Fibroblast of skin of left biceps (primary cell): ENCODE results near the gene MIB1.
"Not testable (repeated sequence)": the region's sequence is repeated elsewhere in the genome, so short reads cannot be mapped to it uniquely, and the experiment has no call there.

Experiments
- DNase-seq, 2 experiments: peaks; one replicate each; pipeline ENCODE4 v3.0.0-alpha.2; 2013; ENCODE audit warnings: low read depth in 2 of 2

Gene MIB1

GRCh38 chr18:21740538-21741311, at the start of gene MIB1:
Gene MIB1 (plus strand): TSS chr18:21740792. CDS start chr18:21741584, 792 bp downstream.
- DNase-seq, result peak; percentile 94 to 95

DNA sequence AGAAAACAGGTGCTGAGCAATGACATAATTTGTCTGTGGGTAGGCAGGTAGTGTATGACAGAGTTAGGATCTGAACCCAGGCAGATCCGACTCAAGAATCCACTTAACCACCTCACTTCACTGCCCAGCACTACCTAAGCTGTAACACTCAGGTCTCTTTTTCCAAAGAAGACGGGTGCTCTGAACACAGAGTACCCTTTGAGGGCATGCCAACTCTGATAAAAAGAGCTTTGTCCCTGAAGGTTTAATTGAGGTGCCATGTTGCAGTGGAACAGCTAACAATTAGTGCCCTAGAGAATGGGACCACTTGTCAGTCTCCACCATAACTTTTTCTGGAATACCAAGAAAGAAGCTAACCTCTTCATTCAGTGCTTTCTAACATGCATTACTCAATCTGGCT, 47.3 kb upstream of the MIB1 start:
- DNase-seq, result no peak

- no peak for DNase-seq
These were observed 40.0 kb upstream of the MIB1 start for GRCh38 chr18:21700528-21701075.

- no peak for DNase-seq
These were observed 39.0 kb upstream of the MIB1 start for GRCh38 chr18:21701621-21702020.

DNA sequence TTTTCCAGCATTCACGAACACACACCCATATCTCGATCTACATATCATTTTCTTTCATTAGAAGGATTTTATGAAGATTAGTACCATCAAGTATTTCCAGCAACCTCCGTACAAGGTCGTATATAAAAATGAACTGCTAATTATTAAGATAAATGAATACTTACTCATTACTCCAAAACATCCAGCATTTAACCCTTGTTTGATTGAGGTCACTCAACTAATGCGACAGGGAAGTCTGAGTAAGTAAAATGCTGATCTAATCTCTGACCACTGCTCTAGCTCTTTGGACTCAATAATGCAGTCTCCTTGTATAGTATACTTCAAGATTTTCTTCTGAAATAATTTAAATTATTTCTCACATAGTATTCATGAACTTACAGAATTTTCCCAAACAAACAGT, 38.0 kb upstream of the MIB1 start:
- no peak for DNase-seq

GRCh38 chr18:21703241-21703820, 37.3 kb upstream of the MIB1 start:
- DNase-seq, result no peak

GRCh38 chr18:21704603-21705364, 35.8 kb upstream of the MIB1 start, which contains the start of gene ABHD3:
Gene ABHD3 (minus strand): TSS chr18:21704774. CDS start chr18:21704665, 109 bp downstream.
- DNase-seq, result peak; percentile 49 to 63

GRCh38 chr18:21706386-21706865, 34.2 kb upstream of the MIB1 start:
- DNase-seq, result no peak

GRCh38 chr18:21707130-21707529, 33.5 kb upstream of the MIB1 start:
- DNase-seq, result not testable (repeated sequence)

DNA sequence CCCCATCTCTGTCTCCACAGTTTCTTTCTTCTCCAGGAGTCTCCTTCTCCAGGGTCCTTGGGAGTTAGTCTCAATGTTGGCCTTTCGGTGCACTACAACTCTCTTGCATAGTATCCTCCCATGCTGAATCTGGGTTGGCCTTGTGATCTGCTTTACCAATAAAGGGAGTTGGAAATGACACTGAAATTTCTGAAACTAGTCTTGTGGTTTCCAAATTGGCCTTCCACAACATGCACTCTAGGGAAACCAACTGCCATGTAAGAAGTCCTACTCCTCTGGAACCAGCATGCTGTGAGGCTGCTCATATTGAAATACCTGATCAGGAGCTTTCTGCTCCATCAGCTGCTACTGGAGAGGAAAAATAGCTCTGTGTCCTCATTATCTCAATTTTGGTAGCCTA, 26.1 kb upstream of the MIB1 start:
- DNase-seq, result no peak

GRCh38 chr18:21722687-21723086, 17.9 kb upstream of the MIB1 start:
- no peak for DNase-seq

- DNase-seq, result no peak
These were observed 15.4 kb upstream of the MIB1 start for GRCh38 chr18:21725201-21725600.

DNA sequence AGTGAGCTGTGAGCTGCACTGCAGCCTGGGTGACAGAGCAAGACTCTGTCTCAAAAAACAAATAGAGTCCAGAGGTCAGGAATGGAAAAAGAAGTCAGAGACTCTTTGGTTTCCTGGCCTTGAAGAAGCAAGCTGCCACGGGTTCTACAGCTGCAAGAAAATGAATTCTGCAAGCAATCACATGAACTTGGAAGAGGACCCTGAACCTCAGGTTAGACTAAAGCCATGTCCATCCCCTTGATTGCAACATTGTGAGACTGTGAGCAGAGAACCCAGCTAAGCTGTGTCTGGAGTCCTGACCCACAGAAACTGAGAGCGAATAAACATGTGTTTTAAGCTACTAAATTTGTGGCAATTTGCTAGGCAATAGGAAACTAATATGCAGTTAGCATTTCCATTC, 12.9 kb upstream of the MIB1 start:
- DNase-seq, result no peak

GRCh38 chr18:21733011-21733410, 7.6 kb upstream of the MIB1 start:
- DNase-seq, result no peak

DNA sequence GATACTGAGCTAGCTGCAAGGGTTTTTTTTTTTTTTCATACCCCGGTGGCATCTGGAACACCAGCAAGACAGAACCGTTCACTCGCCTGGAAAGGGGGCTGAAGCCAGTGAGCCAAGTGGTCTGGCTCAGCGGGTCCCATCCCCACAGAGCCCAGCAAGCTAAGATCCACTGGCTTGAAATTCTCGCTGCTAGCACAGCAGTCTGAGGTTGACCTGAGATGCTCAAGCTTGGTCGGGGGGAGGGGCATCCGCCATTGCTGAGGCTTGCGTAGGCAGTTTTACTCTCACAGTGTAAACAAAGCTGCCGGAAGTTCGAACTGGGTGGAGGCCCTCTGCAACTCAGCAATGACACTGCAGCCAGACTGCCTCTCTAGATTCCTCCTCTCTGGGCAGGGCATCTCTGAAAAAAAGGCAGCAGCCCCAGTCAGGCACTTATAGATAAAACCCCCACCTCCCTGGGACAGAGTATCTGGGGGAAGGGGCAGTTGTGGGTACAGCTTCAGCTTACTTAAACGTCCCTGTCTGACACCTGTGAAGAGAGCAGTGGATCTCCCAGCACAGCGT, 5.1 kb upstream of the MIB1 start:
- DNase-seq, result no peak

GRCh38 chr18:21736926-21737325, 3.7 kb upstream of the MIB1 start:
- DNase-seq, result not testable (repeated sequence)

DNA sequence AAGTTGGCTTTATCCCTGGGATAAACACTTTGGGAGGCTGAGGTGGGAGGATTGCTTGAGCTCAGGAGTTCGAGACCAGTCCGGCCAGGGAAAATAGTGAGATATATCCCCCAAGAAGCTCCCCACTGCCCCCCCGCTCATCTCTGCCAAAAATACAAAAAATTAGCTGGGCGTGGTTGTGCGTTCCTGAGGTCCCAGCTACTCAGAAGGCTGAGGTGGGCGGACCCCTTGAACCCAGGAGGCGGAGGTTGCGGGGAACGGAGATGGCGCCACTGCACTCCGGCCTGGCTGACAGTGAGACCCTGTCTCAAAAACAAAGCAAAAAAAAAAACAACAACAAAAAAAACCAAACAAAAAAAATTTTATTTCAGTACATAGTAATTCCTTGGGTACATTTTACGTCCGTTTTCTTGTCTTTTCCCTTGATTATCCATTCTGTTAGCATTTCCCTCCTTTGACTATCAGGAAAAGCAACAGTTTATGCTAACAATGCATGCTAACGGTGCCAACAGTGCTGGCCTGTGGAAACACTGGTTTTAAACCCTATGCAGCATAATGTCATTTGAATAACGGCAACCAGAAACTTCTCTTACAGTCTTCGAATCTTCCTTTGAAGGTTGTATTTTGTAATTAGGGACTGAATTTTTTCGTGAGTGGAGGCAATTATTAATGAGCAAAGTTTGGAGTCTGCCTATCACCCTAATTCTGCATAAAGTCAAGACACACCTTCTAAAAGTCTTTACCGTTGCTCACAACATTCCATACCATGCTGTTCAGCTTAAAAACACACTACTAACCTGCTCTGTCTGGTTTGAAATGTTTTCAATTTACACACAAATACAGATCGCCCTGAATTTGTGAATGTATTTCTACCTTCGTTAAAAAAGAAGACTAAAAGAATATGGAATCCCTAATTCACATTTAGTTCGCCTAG, 721 bp upstream of the MIB1 start:
- no peak for DNase-seq

DNA sequence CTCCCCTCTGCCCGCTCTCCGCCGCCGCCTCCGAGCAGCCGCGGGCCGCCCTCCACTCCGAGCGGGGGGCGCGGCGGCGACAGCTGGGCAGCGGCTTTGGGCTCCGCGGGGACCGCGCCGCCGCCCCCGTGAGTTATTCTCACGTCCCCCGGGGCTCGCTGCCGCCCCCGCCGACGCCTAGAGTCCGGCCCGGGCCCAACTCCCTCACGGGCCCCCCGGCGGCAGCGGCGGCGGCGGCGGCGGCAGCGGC, 645 bp downstream of the MIB1 start:
- no peak for DNase-seq

DNA sequence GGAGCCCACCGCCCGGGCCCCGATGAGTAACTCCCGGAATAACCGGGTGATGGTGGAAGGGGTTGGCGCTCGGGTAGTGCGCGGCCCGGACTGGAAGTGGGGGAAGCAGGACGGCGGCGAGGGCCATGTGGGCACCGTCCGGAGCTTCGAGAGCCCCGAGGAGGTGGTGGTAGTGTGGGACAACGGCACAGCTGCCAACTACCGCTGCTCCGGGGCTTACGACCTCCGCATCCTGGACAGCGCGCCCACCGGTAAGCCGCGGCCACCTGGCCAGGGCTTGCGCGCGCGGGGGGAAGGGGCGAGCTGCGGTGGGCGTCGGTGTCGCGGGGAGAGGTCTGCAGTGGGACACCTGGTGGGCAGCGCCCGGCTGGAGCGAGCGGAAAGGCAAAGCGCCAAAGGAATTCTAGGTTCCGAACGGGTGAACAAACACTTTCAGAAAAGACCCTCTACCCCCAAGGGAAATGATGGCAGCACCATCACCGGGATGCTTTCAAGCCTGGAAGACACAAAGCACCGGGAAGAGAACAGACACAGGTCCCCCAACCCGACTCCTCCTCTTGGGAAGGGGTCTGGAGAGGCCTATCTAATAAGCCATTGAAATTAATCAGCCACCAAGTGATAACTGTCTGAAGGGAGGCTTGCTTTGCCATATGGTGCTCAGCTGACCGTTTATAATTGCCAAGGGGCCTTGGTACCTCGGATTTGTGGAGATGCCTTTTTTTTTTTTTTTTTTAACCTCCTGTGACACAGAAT, 1.1 kb downstream of the MIB1 start:
- no peak for DNase-seq

DNA sequence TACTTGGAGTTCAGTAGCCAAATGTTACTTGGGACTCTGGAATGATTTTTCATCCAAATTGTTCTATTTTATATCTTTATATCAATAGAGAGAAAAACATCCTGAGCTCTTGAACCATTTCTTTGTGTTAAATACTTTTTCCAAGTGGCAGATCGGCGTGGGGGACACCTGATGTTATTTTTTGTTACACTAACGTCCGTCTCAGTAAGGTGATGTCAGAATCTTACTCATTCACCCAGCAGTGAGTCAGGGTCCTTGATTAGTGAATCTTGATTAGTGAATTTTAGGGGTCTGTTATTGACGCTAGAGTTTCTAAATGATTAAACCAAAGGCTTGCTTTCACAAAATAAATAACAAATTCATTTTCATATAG, 1.7 kb downstream of the MIB1 start:
- DNase-seq, result no peak
